Neural progenitor cell (in vitro differentiated cells): ENCODE data around the gene USP15.

ENCODE experiments used
- CTCF ChIP-seq: fragments of 200-600 bp; sonication (generic); IDR thresholded peaks from 2 replicates; pipeline ENCODE4 v1.5.1; 2017; ENCODE audit warnings: antibody characterized with exemption, mild to moderate bottlenecking
- EZH2 ChIP-seq: fragments of 200-600 bp; sonication (generic); IDR thresholded peaks from 2 replicates; pipeline ENCODE4 v1.6.1; 2017; ENCODE audit warnings: antibody characterized with exemption, mild to moderate bottlenecking, moderate library complexity
- EZH2phosphoT487 ChIP-seq: fragments of 200-600 bp; sonication (generic); IDR thresholded peaks from 2 replicates; pipeline ENCODE4 v1.6.1; 2017; ENCODE audit warnings: antibody characterized with exemption

DNA sequence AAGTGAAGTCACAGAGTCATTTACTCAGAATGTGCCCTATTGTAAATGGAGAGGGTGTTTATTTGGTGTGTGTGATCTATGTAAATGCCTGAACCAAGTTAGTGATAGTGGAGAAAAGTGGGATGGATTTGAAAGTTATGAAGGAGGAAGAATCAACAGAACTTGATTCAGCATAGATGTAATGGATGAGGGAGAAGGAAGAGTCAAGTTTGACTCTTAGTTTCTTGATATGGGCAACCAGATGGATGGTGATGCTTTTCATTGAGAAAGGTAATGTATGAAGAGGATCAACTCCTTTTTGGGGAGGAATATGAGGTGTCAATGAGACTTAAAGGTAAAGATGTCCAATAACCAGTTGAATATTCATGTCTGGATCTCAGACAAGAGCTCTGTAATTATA lies 199.8 kb downstream of the USP15 start:
- TF ChIP-seq CTCF, result no peak
- no peak for TF ChIP-seq EZH2
- no peak for TF ChIP-seq EZH2phosphoT487
